Measurements from ENCODE around the gene LRRTM4. TPM values are rescaled to one million over a fixed set of nuclear protein-coding genes. Genes with fewer than 3 reads are reported as not detected.

LRRTM4 gene
- total RNA-seq, 1 experiment from 2014 or later, result not detected

- Mint-ChIP-seq H3K27ac (ENCODE audit: low read depth, unreplicated experiment) (no peak overlapping the region), H3K4me1 (ENCODE audit: insufficient read depth, unreplicated experiment) (no peaks in the 10 kb centered on the region), H3K9me3 (ENCODE audit: unreplicated experiment) (peaks cover 7% of the 10 kb centered on the region), H3K4me3 (ENCODE audit: unreplicated experiment) (no peak overlapping the region), H3K36me3 (ENCODE audit: insufficient read depth, unreplicated experiment) (no peaks in the 10 kb centered on the region), H3K27me3 (ENCODE audit: insufficient read depth, unreplicated experiment) (peaks cover 66% of the 10 kb centered on the region)
- CTCF ChIA-PET, result interaction anchor here (0.7 kb wide), 1 partner anchor 290 kb away, joined by 3 read pairs; no protein-coding TSS in a partner anchor
- POLR2A ChIA-PET, result no interaction called here
- DNase-seq (ENCODE audit: unreplicated experiment), result no peak
- BruUV-seq (replicated peaks), result no TSS peak
- no peak for TF ChIP-seq CTCF (IDR thresholded peaks at IDR 0.05; ENCODE audit: unreplicated experiment)
- intact Hi-C loops (cut with micrococcal nuclease), result no loop called here
Observed at GRCh38 chr2:77459840-77460239, 62.3 kb downstream of the LRRTM4 start.

GRCh38 chr2:77458216-77458615 is 64.0 kb downstream of the LRRTM4 start:
- Mint-ChIP-seq H3K4me1 (ENCODE audit: insufficient read depth, unreplicated experiment) (no peaks in the 10 kb centered on the region), H3K9me3 (ENCODE audit: unreplicated experiment) (peaks cover 7% of the 10 kb centered on the region), H3K36me3 (ENCODE audit: insufficient read depth, unreplicated experiment) (no peaks in the 10 kb centered on the region), H3K27ac (ENCODE audit: low read depth, unreplicated experiment) (no peak overlapping the region), H3K4me3 (ENCODE audit: unreplicated experiment) (no peak overlapping the region), H3K27me3 (ENCODE audit: insufficient read depth, unreplicated experiment) (peaks cover 55% of the 10 kb centered on the region)
- CTCF ChIA-PET, result no interaction called here
- BruUV-seq (replicated peaks), result no TSS peak
- no peak for DNase-seq (ENCODE audit: unreplicated experiment)
- TF ChIP-seq CTCF (IDR thresholded peaks at IDR 0.05; ENCODE audit: unreplicated experiment), result no peak
- POLR2A ChIA-PET, result no interaction called here
- intact Hi-C loops (cut with micrococcal nuclease), result no loop called here

DNA sequence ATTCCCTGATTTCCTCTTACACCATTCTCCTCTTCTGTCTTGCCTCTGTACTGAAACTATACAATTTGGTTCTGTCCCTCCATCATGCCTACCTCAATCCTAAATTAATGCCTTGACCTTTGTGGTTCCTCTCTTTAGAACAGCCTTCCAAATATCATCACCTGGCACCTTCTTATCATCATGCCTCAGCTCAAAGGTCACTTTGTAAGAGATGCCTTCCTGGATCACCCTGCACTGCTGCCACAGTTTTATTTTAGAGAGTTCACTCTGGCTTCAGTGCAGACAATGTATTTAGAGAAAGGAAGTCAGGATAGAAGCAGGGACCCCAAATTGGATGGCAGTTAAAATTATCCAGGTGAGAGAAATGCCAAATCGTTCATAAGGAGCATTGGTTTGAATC is 64.5 kb downstream of the LRRTM4 start:
- Mint-ChIP-seq H3K27me3 (ENCODE audit: insufficient read depth, unreplicated experiment) (peaks cover 50% of the 10 kb centered on the region), H3K36me3 (ENCODE audit: insufficient read depth, unreplicated experiment) (no peaks in the 10 kb centered on the region), H3K27ac (ENCODE audit: low read depth, unreplicated experiment) (no peak overlapping the region), H3K4me1 (ENCODE audit: insufficient read depth, unreplicated experiment) (no peaks in the 10 kb centered on the region), H3K9me3 (ENCODE audit: unreplicated experiment) (peaks cover 7% of the 10 kb centered on the region), H3K4me3 (ENCODE audit: unreplicated experiment) (no peak overlapping the region)
- no peak for TF ChIP-seq CTCF (IDR thresholded peaks at IDR 0.05; ENCODE audit: unreplicated experiment)
- BruUV-seq (replicated peaks), result no TSS peak
- CTCF ChIA-PET, result no interaction called here
- intact Hi-C loops (cut with micrococcal nuclease), result no loop called here
- POLR2A ChIA-PET, result no interaction called here
- no peak for DNase-seq (ENCODE audit: unreplicated experiment)

- Mint-ChIP-seq H3K36me3 (ENCODE audit: insufficient read depth, unreplicated experiment) (no peaks in the 10 kb centered on the region), H3K27me3 (ENCODE audit: insufficient read depth, unreplicated experiment) (peaks cover 32% of the 10 kb centered on the region), H3K9me3 (ENCODE audit: unreplicated experiment) (no peaks in the 10 kb centered on the region), H3K4me3 (ENCODE audit: unreplicated experiment) (no peak overlapping the region), H3K27ac (ENCODE audit: low read depth, unreplicated experiment) (no peak overlapping the region), H3K4me1 (ENCODE audit: insufficient read depth, unreplicated experiment) (no peaks in the 10 kb centered on the region)
- POLR2A ChIA-PET, result no interaction called here
- BruUV-seq (replicated peaks), result no TSS peak
- CTCF ChIA-PET, result interaction anchor here (0.7 kb wide), 1 partner anchor 166 kb away, joined by 3 read pairs; no protein-coding TSS in a partner anchor
- DNase-seq (ENCODE audit: unreplicated experiment), result no peak
- intact Hi-C loops (cut with micrococcal nuclease), result no loop called here
- no peak for TF ChIP-seq CTCF (IDR thresholded peaks at IDR 0.05; ENCODE audit: unreplicated experiment)
Observed at GRCh38 chr2:77443076-77443475, 79.1 kb downstream of the LRRTM4 start.
